Large intestine (tissue), 12 donors: ENCODE data around the gene ABCC2. TPM values are rescaled to one million over a fixed set of nuclear protein-coding genes. Genes with fewer than 3 reads are reported as not detected.
A peak's percentile ranks its signal among the peaks of the same experiment; 100 is the strongest.
"Not testable (repeated sequence)": the region's sequence is repeated elsewhere in the genome, so short reads cannot be mapped to it uniquely, and the experiment has no call there.

Experiments
- DNase-seq, 2 donors: peaks; one replicate each; pipeline versions ENCODE4 v3.0.0 to v3.0.0-alpha.2; 2013
- H3K27ac ChIP-seq: one replicate; pipeline ENCODE4 v1.5.1; 2013; ENCODE audit warnings: low read length
- H3K27me3 ChIP-seq: 2 replicates; pipeline ENCODE4 v1.6.1; 2013; ENCODE audit warnings: low read length; ENCODE audit not compliant: control insufficient read depth, insufficient read depth
- H3K36me3 ChIP-seq: 2 replicates; pipeline ENCODE4 v1.6.1; 2013; ENCODE audit warnings: low read length; ENCODE audit not compliant: control insufficient read depth, insufficient read depth
- H3K4me1 ChIP-seq: one replicate; pipeline ENCODE4 v1.6.1; 2013; ENCODE audit warnings: low read length; ENCODE audit not compliant: control insufficient read depth, insufficient read depth
- H3K4me3 ChIP-seq: one replicate; pipeline ENCODE4 v1.5.1; 2013; ENCODE audit warnings: low read length
- H3K9me3 ChIP-seq: one replicate; pipeline ENCODE4 v1.6.1; 2013; ENCODE audit warnings: mild to moderate bottlenecking, low read depth, low read length, moderate library complexity; ENCODE audit not compliant: control insufficient read depth
- WGBS: methylation state at CpG from one replicate; pipeline ENCODE4 v1.1.5; 2013; ENCODE audit warnings: low lambda C conversion rate; ENCODE audit not compliant: insufficient coverage; 5-methylcytosine and 5-hydroxymethylcytosine counted together
- long read RNA-seq, 11 donors: transcript quantifications; one replicate each; lab custom pipeline, GENCODE V29; 2026
- polyA plus RNA-seq: library from polyadenylated mRNA; unstranded; fragments of 120-200 nt; gene quantifications from one replicate; pipeline ENCODE4 v1.2.1, GENCODE V29; 2013

Gene ABCC2
- 94.3 TPM for polyA plus RNA-seq
- long read RNA-seq, donor 1, partial matches to known transcripts, result 0 of 4 reads
- long read RNA-seq, donor 1, other reads (novel, unspliced or antisense), result 0 of 4 reads
- long read RNA-seq, donor 2, full-length matches to known transcripts, result 10 of 40 reads
- long read RNA-seq, donor 2, partial matches to known transcripts, result 30 of 40 reads
- long read RNA-seq, donor 2, other reads (novel, unspliced or antisense), result 0 of 40 reads
- long read RNA-seq, donor 3, result 0 reads
- long read RNA-seq, donor 4, partial matches to known transcripts, result 0 of 1 reads
- long read RNA-seq, donor 4, other reads (novel, unspliced or antisense), result 0 of 1 reads
- long read RNA-seq, donor 5, result 0 reads
- long read RNA-seq, donor 6, full-length matches to known transcripts, result 11 of 19 reads
- long read RNA-seq, donor 6, partial matches to known transcripts, result 8 of 19 reads
- long read RNA-seq, donor 6, other reads (novel, unspliced or antisense), result 0 of 19 reads
- long read RNA-seq, donor 7, partial matches to known transcripts, result 0 of 1 reads
- long read RNA-seq, donor 7, other reads (novel, unspliced or antisense), result 0 of 1 reads
- long read RNA-seq, donor 8, full-length matches to known transcripts, result 26 of 36 reads
- long read RNA-seq, donor 8, partial matches to known transcripts, result 10 of 36 reads
- long read RNA-seq, donor 8, other reads (novel, unspliced or antisense), result 0 of 36 reads
- long read RNA-seq, donor 9, full-length matches to known transcripts, result 14 of 14 reads
- long read RNA-seq, donor 9, partial matches to known transcripts, result 0 of 14 reads
- long read RNA-seq, donor 9, other reads (novel, unspliced or antisense), result 0 of 14 reads
- long read RNA-seq, donor 10, full-length matches to known transcripts, result 23 of 36 reads
- long read RNA-seq, donor 10, partial matches to known transcripts, result 13 of 36 reads
- long read RNA-seq, donor 10, other reads (novel, unspliced or antisense), result 0 of 36 reads
- long read RNA-seq, donor 11, full-length matches to known transcripts, result 12 of 12 reads
- long read RNA-seq, donor 11, partial matches to known transcripts, result 0 of 12 reads
- long read RNA-seq, donor 11, other reads (novel, unspliced or antisense), result 0 of 12 reads

GRCh38 chr10:99782447-99783286 lies at the start of gene ABCC2:
ABCC2 (plus strand) TSS chr10:99782640; CDS start chr10:99782845, 205 bp downstream.
- WGBS, result 59% methylated on average over 2 of the region's 7 CpGs

DNA sequence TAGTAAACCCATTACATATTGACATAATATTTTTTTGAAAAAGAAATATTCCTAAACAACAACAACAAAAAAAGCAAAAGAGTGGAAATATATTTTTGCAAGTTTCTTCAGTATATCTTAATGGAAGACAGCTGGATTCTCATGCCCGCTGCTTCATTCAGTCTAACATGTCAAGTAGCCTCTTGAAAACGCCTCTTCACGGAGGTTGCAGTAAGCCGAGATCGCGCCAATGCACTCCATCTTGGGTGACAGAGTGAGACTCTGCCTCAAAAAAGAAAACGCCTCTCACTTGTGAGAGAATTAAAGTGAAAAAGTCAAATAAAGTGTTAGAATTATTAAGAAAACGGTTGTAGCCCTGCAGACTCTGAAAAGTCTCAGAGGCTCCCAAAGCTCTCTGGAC lies 49.1 kb upstream of the ABCC2 start:
- no peak overlapping the region for H3K4me3 ChIP-seq
- no peaks in the 10 kb centered on the region for H3K9me3 ChIP-seq
- no peak for DNase-seq
- 96% methylated on average over 7 of the region's 8 CpGs for WGBS
- H3K36me3 ChIP-seq, result peaks cover 16% of the 10 kb centered on the region
- no peaks in the 10 kb centered on the region for H3K27me3 ChIP-seq
- H3K4me1 ChIP-seq, result peaks cover 6% of the 10 kb centered on the region
- H3K27ac ChIP-seq, result no peak overlapping the region

More at GRCh38 chr10:99782447-99783286, at the start of gene ABCC2:
- Histone ChIP-seq H3K4me1 (peaks cover 39% of the 10 kb centered on the region), H3K36me3 (peaks cover 14% of the 10 kb centered on the region), H3K9me3 (no peaks in the 10 kb centered on the region), H3K27me3 (no peaks in the 10 kb centered on the region), H3K27ac (peak within 1 kb of the TSS; percentile 95), H3K4me3 (peak within 1 kb of the TSS; percentile 55)
- DNase-seq, result peak; percentile 80 to 93

GRCh38 chr10:99734111-99734510 lies 48.3 kb upstream of the ABCC2 start:
- DNase-seq, H3K27ac ChIP-seq, H3K27me3 ChIP-seq, H3K4me1 ChIP-seq, H3K4me3 ChIP-seq, H3K9me3 ChIP-seq: not testable (repeated sequence)
- peaks cover 19% of the 10 kb centered on the region for H3K36me3 ChIP-seq
- no CpG with 5 or more reads among the region's 10 CpGs for WGBS

DNA sequence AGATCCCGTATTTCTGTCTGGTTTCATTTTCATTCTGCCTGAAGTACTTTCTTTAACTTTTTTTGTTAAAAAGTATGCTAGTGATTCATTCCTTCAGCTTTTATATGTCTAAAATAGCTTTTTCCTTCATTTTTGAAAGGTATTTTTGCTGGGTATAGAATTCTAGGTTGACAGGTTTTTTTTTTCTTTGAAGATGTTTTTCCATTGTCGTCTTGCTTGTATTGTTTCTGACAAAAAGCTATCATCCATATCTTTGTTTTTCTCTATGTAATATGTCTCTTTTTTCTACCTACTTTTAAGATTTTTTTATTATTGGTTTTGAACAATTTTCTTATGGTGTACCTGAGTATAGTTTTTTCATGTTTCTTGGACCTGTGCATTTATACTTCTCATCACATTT lies 42.2 kb upstream of the ABCC2 start:
- H3K4me1 ChIP-seq, result no peaks in the 10 kb centered on the region
- H3K9me3 ChIP-seq, result peaks cover 13% of the 10 kb centered on the region
- no peaks in the 10 kb centered on the region for H3K27me3 ChIP-seq
- no peak overlapping the region for H3K27ac ChIP-seq
- 100% methylated on average over 2 of the region's 2 CpGs for WGBS
- no peak overlapping the region for H3K4me3 ChIP-seq
- H3K36me3 ChIP-seq, result peaks cover 57% of the 10 kb centered on the region
- DNase-seq, result no peak

- peaks cover 61% of the 10 kb centered on the region for H3K36me3 ChIP-seq
- WGBS, result 100% methylated on average over 3 of the region's 3 CpGs
- peaks cover 13% of the 10 kb centered on the region for H3K9me3 ChIP-seq
- DNase-seq, result no peak
- no peaks in the 10 kb centered on the region for H3K27me3 ChIP-seq
- H3K4me3 ChIP-seq, result no peak overlapping the region
- no peaks in the 10 kb centered on the region for H3K4me1 ChIP-seq
- no peak overlapping the region for H3K27ac ChIP-seq
Measured at GRCh38 chr10:99740933-99741559, 41.4 kb upstream of the ABCC2 start.

GRCh38 chr10:99742254-99742653 lies 40.2 kb upstream of the ABCC2 start:
- Histone ChIP-seq H3K36me3 (peaks cover 60% of the 10 kb centered on the region), H3K4me1 (no peaks in the 10 kb centered on the region), H3K4me3 (no peak overlapping the region), H3K9me3 (peaks cover 13% of the 10 kb centered on the region), H3K27ac (no peak overlapping the region), H3K27me3 (no peaks in the 10 kb centered on the region)
- DNase-seq, result no peak

DNA sequence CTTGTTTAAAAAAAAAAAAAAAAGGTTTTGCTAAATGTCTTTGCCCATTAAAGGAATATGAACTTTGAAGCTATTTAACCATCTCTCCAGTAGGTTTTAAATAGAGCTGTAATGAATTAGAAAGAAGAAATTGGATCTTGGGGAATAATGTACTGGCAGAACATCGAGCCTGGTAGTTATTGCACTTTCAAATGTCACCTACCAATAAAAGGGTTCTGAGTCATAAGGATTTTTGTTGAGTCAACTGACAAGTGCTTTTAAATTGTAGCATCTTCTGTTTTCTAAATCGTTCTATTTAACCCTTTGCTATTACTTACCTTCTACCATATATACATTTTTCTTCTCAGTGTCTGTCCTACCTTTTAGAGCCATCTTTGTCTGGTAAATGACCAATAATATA lies 39.7 kb upstream of the ABCC2 start:
- DNase-seq, result no peak
- WGBS, result 90% methylated on average over 2 of the region's 2 CpGs
- Histone ChIP-seq H3K9me3 (peaks cover 13% of the 10 kb centered on the region), H3K27ac (no peak overlapping the region), H3K36me3 (peaks cover 59% of the 10 kb centered on the region), H3K4me1 (no peaks in the 10 kb centered on the region), H3K4me3 (no peak overlapping the region), H3K27me3 (no peaks in the 10 kb centered on the region)

DNA sequence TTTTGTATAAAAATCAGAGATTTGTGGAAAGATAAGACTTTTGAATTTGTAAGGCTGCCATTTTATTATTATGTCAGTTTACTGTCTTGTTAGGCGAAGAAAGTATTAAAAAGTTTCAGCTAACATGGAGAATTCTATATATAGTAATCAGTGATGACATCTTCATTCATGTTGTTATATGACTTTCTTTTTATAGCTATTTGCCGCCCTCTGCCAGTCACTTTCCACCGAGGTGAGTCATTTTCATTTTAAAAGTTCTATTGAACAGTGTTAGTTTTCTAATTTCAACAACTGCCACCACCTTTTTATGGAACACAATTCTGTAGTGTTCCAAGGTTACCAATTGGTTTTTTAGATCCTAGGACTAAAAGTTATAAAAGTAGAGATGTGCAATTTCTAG lies 38.6 kb upstream of the ABCC2 start:
- H3K36me3 ChIP-seq, result peaks cover 64% of the 10 kb centered on the region
- 100% methylated on average over 3 of the region's 3 CpGs for WGBS

DNA sequence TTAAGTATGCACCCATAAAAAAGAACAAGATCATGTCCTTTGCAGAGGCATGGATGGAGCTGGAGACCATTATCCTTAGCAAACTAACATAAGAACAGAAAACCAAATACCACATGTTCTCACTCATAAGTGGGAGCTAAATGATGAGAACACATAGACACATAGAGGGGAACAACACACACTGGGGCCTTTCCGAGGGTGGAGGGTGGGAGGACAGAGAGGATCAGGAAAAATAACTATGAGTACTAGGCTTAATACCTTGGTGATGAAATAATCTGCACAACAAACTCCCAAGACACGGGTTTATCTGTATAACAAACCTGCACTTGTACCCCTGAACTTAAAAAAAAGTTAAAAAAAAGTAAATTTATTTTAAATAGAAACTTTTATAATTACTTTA lies 36.3 kb upstream of the ABCC2 start:
- not testable (repeated sequence) for H3K27me3 ChIP-seq, H3K9me3 ChIP-seq, H3K4me1 ChIP-seq, DNase-seq, H3K4me3 ChIP-seq, H3K27ac ChIP-seq
- peaks cover 57% of the 10 kb centered on the region for H3K36me3 ChIP-seq
- WGBS, result no CpG with 5 or more reads among the region's 2 CpGs

More for the DNA sequence above, 38.6 kb upstream of the ABCC2 start:
- H3K9me3 ChIP-seq, result peaks cover 13% of the 10 kb centered on the region
- no peak for DNase-seq
- no peak overlapping the region for H3K27ac ChIP-seq
- H3K4me3 ChIP-seq, result no peak overlapping the region
- no peaks in the 10 kb centered on the region for H3K27me3 ChIP-seq
- no peaks in the 10 kb centered on the region for H3K4me1 ChIP-seq
